RWPE1 (cell line): Measurements from ENCODE around the gene DNAI4.

Experiments used
- CTCF ChIA-PET: fragments of 350-600 bp; sonication (Branson Sonifier 250); formaldehyde crosslinking; extraction: SDS; loops from one replicate; lab custom pipeline; 2021; lab: Yijun Ruan, JAX
- POLR2A ChIA-PET: fragments of 400-600 bp; formaldehyde crosslinking; extraction: SDS; loops from one replicate; lab custom pipeline; 2020; ENCODE audit warnings: antibody characterized with exemption; ENCODE audit not compliant: low non-redundant PET; lab: Yijun Ruan, JAX
- DNase-seq: peaks from one replicate; pipeline ENCODE4 v3.0.0; 2012; ENCODE audit warnings: low spot score
- H3K27ac ChIP-seq: fragments of 450-650 bp; 2 replicates; pipeline ENCODE4 v1.5.1; 2017
- TF ChIP-seq, protein P1 (sequence below): fragments of 450-650 bp; conservative IDR thresholded peaks from 2 replicates; pipeline ENCODE4 v1.5.1; 2017; ENCODE audit warnings: low read depth, mild to moderate bottlenecking

The DNAI4 gene

GRCh38 chr1:66929999-66930822 is 5.6 kb upstream of the DNAI4 start:
- ChIA-PET POLR2A (interaction anchor here (0.7 to 1.1 kb wide), 2 partner anchors 8 to 276 kb away, joined by 3 read pairs; no protein-coding TSS in a partner anchor), CTCF (interaction anchor here (0.6 to 0.7 kb wide), 2 partner anchors 12 to 30 kb away, joined by 3 to 4 read pairs; no protein-coding TSS in a partner anchor)
- peak overlapping the region; percentile 97 for H3K27ac ChIP-seq
- TF ChIP-seq, protein P1, sequence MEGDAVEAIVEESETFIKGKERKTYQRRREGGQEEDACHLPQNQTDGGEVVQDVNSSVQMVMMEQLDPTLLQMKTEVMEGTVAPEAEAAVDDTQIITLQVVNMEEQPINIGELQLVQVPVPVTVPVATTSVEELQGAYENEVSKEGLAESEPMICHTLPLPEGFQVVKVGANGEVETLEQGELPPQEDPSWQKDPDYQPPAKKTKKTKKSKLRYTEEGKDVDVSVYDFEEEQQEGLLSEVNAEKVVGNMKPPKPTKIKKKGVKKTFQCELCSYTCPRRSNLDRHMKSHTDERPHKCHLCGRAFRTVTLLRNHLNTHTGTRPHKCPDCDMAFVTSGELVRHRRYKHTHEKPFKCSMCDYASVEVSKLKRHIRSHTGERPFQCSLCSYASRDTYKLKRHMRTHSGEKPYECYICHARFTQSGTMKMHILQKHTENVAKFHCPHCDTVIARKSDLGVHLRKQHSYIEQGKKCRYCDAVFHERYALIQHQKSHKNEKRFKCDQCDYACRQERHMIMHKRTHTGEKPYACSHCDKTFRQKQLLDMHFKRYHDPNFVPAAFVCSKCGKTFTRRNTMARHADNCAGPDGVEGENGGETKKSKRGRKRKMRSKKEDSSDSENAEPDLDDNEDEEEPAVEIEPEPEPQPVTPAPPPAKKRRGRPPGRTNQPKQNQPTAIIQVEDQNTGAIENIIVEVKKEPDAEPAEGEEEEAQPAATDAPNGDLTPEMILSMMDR: peak; percentile 33
- peak; percentile 71 for DNase-seq

GRCh38 chr1:66929691-66929998 is 5.0 kb upstream of the DNAI4 start:
- POLR2A ChIA-PET: interaction anchor here (0.7 kb wide), 1 partner anchor 277 kb away, joined by 3 read pairs; no protein-coding TSS in a partner anchor
- DNase-seq: no peak
- TF ChIP-seq, protein P1: no peak
- CTCF ChIA-PET: no interaction called here
- peak overlapping the region; percentile 97 for H3K27ac ChIP-seq

DNA sequence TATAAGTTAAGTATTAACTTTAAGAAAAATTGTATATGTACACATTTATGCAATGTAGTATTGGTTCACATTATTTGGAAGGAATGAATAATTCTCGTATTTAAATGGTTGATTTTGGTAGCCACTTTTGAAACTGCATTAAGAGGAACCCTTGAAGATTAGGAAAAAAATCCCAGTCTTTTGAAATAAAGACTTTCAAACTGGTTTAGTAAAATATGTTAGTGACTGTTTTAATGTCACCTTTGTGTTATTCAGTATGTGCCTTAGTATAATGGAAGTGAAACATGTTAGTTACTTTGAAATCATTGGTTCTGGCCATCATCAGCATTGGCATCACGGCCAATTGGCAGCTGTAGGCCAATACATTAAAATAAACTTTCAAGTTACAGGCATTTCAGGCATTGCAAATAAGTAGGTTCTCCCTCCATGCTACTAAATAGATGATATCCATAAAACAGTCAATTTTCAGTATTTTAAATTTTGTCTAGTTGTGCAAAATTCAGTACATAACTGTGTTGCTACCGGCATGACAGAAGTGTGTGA is 4.6 kb upstream of the DNAI4 start:
- no peak for DNase-seq
- TF ChIP-seq, protein P1: no peak
- peak overlapping the region; percentile 97 for H3K27ac ChIP-seq
- ChIA-PET CTCF (no interaction called here), POLR2A (interaction anchor here (0.7 kb wide), 1 partner anchor 277 kb away, joined by 3 read pairs; no protein-coding TSS in a partner anchor)

DNA sequence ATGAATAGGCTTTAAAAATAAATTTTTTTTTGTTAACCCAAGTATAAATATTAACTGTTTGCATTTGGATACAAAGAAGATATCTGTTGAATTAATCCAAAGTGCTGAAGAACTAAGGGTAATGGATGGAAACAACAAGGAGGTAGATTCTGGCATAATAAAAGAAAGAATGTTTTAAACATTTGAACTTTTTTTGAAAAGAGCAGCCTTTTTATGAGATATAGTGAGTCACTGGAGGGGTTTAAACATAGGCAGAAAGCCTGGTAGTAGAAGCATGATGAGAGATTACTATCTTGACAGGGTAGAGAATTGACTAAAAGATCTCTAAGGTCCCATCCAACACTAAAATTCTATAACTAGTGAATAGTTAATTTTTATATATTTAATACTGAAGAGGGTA is 2.9 kb upstream of the DNAI4 start:
- ChIA-PET POLR2A (no interaction called here), CTCF (interaction anchor here (0.7 to 1.0 kb wide), 2 partner anchors 10 to 263 kb away, joined by 3 to 5 read pairs; no protein-coding TSS in a partner anchor)
- H3K27ac ChIP-seq: no peak overlapping the region
- no peak for DNase-seq
- TF ChIP-seq, protein P1: no peak

GRCh38 chr1:66925944-66926343 is 1.3 kb upstream of the DNAI4 start:
- TF ChIP-seq, protein P1: no peak
- CTCF ChIA-PET: interaction anchor here (0.6 to 0.7 kb wide), 2 partner anchors 152 to 490 kb away, joined by 3 read pairs; no protein-coding TSS in a partner anchor
- peak overlapping the region; percentile 96 for H3K27ac ChIP-seq
- no peak for DNase-seq
- POLR2A ChIA-PET: no interaction called here

DNA sequence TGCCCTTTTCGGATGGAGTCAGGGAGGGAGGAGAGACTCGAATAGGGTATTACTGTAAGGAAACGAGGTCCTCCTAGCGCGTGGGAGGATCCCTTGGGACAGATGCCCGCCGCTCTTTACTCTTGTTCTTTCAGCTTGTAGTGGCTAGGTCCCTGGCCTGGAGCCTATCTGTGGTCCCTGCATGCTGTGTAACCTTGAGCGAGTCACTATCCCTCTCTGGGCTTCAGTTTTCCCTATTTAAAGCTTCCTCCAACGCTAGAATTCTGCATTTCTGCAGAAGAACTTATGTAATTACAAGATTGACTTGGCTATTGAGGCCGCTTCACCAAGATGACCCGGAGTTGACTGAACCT is 878 bp upstream of the DNAI4 start:
- CTCF ChIA-PET: interaction anchor here (0.7 kb wide), 1 partner anchor 151 kb away, joined by 3 read pairs; no protein-coding TSS in a partner anchor
- DNase-seq: no peak
- TF ChIP-seq, protein P1: no peak
- POLR2A ChIA-PET: no interaction called here
- peak overlapping the region; percentile 96 for H3K27ac ChIP-seq
